ENCODE measurements around the gene UBAC2. TPM values are rescaled to one million over a fixed set of nuclear protein-coding genes. Genes with fewer than 3 reads are reported as not detected.

The UBAC2 gene
- total RNA-seq, 1 donor from 2014 or later: 44.3 TPM

- intact Hi-C loops (cut with micrococcal nuclease): no loop called here
- H3K4me3 ChIP-seq: no peak overlapping the region
- DNase-seq: no peak
- no peak overlapping the region for H3K27ac ChIP-seq (replicated peaks)
- no peaks in the 10 kb centered on the region for H3K9me3 ChIP-seq (replicated peaks)
- peaks cover 2% of the 10 kb centered on the region for H3K36me3 ChIP-seq
- no peaks in the 10 kb centered on the region for H3K27me3 ChIP-seq (ENCODE audit: low read depth)
- peaks cover 15% of the 10 kb centered on the region for H3K4me1 ChIP-seq
- TF ChIP-seq, protein P1, sequence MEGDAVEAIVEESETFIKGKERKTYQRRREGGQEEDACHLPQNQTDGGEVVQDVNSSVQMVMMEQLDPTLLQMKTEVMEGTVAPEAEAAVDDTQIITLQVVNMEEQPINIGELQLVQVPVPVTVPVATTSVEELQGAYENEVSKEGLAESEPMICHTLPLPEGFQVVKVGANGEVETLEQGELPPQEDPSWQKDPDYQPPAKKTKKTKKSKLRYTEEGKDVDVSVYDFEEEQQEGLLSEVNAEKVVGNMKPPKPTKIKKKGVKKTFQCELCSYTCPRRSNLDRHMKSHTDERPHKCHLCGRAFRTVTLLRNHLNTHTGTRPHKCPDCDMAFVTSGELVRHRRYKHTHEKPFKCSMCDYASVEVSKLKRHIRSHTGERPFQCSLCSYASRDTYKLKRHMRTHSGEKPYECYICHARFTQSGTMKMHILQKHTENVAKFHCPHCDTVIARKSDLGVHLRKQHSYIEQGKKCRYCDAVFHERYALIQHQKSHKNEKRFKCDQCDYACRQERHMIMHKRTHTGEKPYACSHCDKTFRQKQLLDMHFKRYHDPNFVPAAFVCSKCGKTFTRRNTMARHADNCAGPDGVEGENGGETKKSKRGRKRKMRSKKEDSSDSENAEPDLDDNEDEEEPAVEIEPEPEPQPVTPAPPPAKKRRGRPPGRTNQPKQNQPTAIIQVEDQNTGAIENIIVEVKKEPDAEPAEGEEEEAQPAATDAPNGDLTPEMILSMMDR (IDR thresholded peaks at IDR 0.05; ENCODE audit: borderline replicate concordance): no peak
These were observed 134.4 kb downstream of the UBAC2 start for GRCh38 chr13:99335087-99335486.

DNA sequence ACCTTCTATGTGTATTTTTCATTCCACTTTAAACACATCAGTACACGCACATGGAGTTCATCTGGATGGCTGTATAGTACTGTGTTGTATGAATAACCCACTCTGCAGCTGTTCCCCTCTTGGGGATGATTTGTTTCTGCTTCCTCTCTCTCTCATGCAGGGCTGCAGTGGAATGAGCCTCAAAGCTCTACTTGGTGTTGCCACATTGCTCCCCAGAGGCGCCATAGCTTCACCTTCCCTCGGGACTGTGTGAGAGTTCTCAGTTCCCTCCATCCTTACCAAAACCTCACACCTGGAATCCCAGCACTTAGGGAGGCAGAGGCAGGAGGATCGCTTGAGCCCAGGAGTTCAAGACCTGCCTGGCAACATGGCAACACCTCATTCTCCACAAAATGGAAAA is 134.9 kb downstream of the UBAC2 start:
- peaks cover 15% of the 10 kb centered on the region for H3K4me1 ChIP-seq
- TF ChIP-seq, protein P1 (IDR thresholded peaks at IDR 0.05; ENCODE audit: borderline replicate concordance): no peak
- no peak for DNase-seq
- no peaks in the 10 kb centered on the region for H3K27me3 ChIP-seq (ENCODE audit: low read depth)
- no peak overlapping the region for H3K27ac ChIP-seq (replicated peaks)
- H3K36me3 ChIP-seq: peaks cover 7% of the 10 kb centered on the region
- H3K4me3 ChIP-seq: no peak overlapping the region
- no peaks in the 10 kb centered on the region for H3K9me3 ChIP-seq (replicated peaks)
- intact Hi-C loops (cut with micrococcal nuclease): no loop called here

DNA sequence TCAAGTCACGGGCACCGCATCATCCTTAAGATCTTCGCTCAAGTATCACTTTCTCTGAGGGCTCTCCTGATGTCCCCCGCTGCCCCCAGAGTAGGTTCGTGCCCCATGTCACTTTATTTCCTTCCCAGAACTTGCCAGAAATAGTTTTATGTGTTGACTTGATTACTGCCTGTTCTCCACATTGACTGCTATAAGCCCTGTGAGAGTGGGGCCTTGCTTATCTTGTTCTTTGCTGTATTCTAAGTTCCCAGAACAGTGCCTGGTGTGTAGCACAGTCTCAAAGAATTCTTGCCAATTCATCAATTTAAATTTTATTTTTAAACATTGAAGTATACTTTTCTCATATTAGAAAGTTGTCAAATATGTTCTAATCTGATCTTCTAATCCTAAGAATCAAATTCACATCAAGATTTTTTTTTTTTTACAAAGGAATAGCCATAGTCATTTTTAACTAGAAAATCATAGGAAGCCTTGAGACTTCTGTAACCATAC is 138.6 kb downstream of the UBAC2 start:
- Histone ChIP-seq H3K4me1 (peaks cover 15% of the 10 kb centered on the region), H3K27ac (replicated peaks) (no peak overlapping the region), H3K9me3 (replicated peaks) (no peaks in the 10 kb centered on the region), H3K4me3 (no peak overlapping the region), H3K36me3 (peaks cover 42% of the 10 kb centered on the region), H3K27me3 (ENCODE audit: low read depth) (no peaks in the 10 kb centered on the region)
- DNase-seq: no peak
- TF ChIP-seq, protein P1 (IDR thresholded peaks at IDR 0.05; ENCODE audit: borderline replicate concordance): no peak
- intact Hi-C loops (cut with micrococcal nuclease): no loop called here

- Histone ChIP-seq H3K27me3 (ENCODE audit: low read depth) (no peaks in the 10 kb centered on the region), H3K4me3 (no peak overlapping the region), H3K36me3 (peaks cover 46% of the 10 kb centered on the region), H3K4me1 (peaks cover 15% of the 10 kb centered on the region), H3K27ac (replicated peaks) (no peak overlapping the region), H3K9me3 (replicated peaks) (no peaks in the 10 kb centered on the region)
- TF ChIP-seq, protein P1 (IDR thresholded peaks at IDR 0.05; ENCODE audit: borderline replicate concordance): no peak
- no peak for DNase-seq
- intact Hi-C loops (cut with micrococcal nuclease): no loop called here
These were observed 139.2 kb downstream of the UBAC2 start for GRCh38 chr13:99339736-99340397.

DNA sequence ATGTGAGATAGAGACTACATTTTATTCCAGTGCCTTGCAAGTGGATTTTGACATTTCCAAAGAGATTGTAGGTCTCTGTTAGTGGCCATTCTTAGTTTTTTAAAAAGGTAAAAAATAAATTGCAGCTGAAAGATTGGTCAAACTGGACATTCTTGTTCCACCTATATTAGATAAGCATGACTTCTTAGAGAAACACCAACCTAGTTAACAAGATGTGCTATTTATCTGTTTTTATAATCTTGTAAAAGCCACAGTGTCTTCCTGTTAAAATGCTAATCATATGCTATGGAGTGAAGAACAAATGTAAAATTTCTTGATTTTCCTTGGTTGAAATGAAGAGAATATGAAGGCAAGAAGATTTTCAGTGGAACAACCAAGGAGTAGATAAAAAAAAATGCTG is 140.0 kb downstream of the UBAC2 start:
- Histone ChIP-seq H3K27ac (replicated peaks) (no peak overlapping the region), H3K4me1 (peaks cover 15% of the 10 kb centered on the region), H3K27me3 (ENCODE audit: low read depth) (no peaks in the 10 kb centered on the region), H3K4me3 (no peak overlapping the region), H3K9me3 (replicated peaks) (no peaks in the 10 kb centered on the region), H3K36me3 (peaks cover 52% of the 10 kb centered on the region)
- intact Hi-C loops (cut with micrococcal nuclease): no loop called here
- TF ChIP-seq, protein P1 (IDR thresholded peaks at IDR 0.05; ENCODE audit: borderline replicate concordance): no peak
- no peak for DNase-seq

All from left ventricle myocardium inferior (tissue), 1 donor.